ENCODE data around the gene PIK3C3.

DNA sequence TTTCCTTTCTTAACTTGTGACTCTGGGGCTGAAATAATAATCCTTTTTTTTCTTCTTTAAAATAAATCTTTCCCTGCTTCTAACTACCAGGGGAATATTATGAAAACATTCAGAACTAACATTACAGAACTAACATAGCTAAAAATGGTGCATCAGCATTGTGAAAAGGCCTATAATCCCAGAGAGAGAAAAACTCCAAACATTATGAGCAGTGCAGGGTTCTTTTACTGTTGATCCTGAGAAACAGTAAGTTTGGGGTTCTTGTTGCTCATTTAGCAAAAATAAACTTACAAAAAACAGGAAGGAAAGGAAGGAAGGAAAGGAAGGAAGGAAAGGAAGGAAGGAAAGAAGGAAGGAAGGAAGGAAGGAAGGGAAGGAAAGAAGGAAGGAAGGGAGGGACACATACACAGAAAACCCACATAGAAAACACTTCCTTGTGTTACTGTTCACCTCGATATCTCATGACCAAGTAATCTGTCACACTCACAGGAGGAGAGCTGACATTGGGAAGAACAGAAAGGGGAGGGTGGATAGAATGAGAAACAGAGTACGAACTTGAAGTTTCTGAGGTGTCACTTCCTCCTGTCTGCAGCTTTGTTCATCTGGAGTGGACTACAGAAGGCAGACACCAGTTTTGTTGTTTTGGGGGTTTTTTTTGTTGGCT lies 18.4 kb upstream of the PIK3C3 start:
- TF ChIP-seq EP300 (IDR thresholded peaks at IDR 0.05) (no peak), POLR2AphosphoS5 (IDR thresholded peaks at IDR 0.05) (no peak)
- TF ChIP-seq, protein P1, sequence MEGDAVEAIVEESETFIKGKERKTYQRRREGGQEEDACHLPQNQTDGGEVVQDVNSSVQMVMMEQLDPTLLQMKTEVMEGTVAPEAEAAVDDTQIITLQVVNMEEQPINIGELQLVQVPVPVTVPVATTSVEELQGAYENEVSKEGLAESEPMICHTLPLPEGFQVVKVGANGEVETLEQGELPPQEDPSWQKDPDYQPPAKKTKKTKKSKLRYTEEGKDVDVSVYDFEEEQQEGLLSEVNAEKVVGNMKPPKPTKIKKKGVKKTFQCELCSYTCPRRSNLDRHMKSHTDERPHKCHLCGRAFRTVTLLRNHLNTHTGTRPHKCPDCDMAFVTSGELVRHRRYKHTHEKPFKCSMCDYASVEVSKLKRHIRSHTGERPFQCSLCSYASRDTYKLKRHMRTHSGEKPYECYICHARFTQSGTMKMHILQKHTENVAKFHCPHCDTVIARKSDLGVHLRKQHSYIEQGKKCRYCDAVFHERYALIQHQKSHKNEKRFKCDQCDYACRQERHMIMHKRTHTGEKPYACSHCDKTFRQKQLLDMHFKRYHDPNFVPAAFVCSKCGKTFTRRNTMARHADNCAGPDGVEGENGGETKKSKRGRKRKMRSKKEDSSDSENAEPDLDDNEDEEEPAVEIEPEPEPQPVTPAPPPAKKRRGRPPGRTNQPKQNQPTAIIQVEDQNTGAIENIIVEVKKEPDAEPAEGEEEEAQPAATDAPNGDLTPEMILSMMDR (IDR thresholded peaks at IDR 0.05) = no peak

Measured in suprapubic skin (tissue), 4 donors.